Natural killer cell (primary cell): Measurements from ENCODE around the gene ARHGEF37. TPM values are rescaled to one million over a fixed set of nuclear protein-coding genes. Genes with fewer than 3 reads are reported as not detected.

ENCODE experiments used
- ATAC-seq, 3 donors: fragments of 150-1000 bp in 2 of 3; fragments of 200-7000 bp in 1 of 3; cut with Tn5 transposase; 1 replicate in 1 of 3; 2 replicates in 2 of 3; pipeline ENCODE4 v1.10.0; 2021; ENCODE audit warnings: mild to moderate bottlenecking in 2 of 3, moderate library complexity in 2 of 3
- DNase-seq, 2 donors: peaks; one replicate each; pipeline versions ENCODE4 v3.0.0 to v3.0.0-alpha.2; 2013 to 2021; ENCODE audit warnings: mixed read lengths in 1 of 2
- H3K27ac ChIP-seq: one replicate; pipeline ENCODE4 v1.5.1; 2013; ENCODE audit warnings: mild to moderate bottlenecking, low read length
- H3K27me3 ChIP-seq: one replicate; pipeline ENCODE4 v1.6.1; 2013; ENCODE audit warnings: low read length; ENCODE audit not compliant: control insufficient read depth, insufficient read depth
- H3K36me3 ChIP-seq: one replicate; pipeline ENCODE4 v1.6.1; 2013; ENCODE audit warnings: low read length; ENCODE audit not compliant: control insufficient read depth, insufficient read depth
- H3K4me1 ChIP-seq: one replicate; pipeline ENCODE4 v1.6.1; 2013; ENCODE audit warnings: low read length; ENCODE audit not compliant: control insufficient read depth, insufficient read depth
- H3K4me3 ChIP-seq: one replicate; pipeline ENCODE4 v1.5.1; 2013; ENCODE audit warnings: low read length
- H3K9me3 ChIP-seq: one replicate; pipeline ENCODE4 v1.6.1; 2013; ENCODE audit warnings: low read length; ENCODE audit not compliant: control insufficient read depth, insufficient read depth
- H3K27ac Mint-ChIP-seq, 2 donors: one replicate each; pipeline ENCODE4 v1.8.0; 2022; ENCODE audit warnings: mild to moderate bottlenecking in 2 of 2, mixed read lengths in 2 of 2, moderate library complexity in 1 of 2
- H3K27me3 Mint-ChIP-seq, 2 donors: one replicate each; pipeline ENCODE4 v1.8.0; 2022; ENCODE audit warnings: low read depth in 2 of 2, mixed read lengths in 2 of 2
- H3K36me3 Mint-ChIP-seq: one replicate; pipeline ENCODE4 v1.8.0; 2022; ENCODE audit warnings: mixed read lengths
- H3K4me1 Mint-ChIP-seq, 2 donors: one replicate each; pipeline ENCODE4 v1.8.0; 2022; ENCODE audit warnings: mixed read lengths in 2 of 2
- H3K4me3 Mint-ChIP-seq: one replicate; pipeline ENCODE4 v1.8.0; 2022; ENCODE audit warnings: mild to moderate bottlenecking, moderate library complexity, mixed read lengths
- H3K9me3 Mint-ChIP-seq, 2 donors: one replicate each; pipeline ENCODE4 v1.8.0; 2022; ENCODE audit warnings: mixed read lengths in 2 of 2
- CTCF ChIP-seq: fragments of 200-600 bp; IDR thresholded peaks from one replicate; pipeline ENCODE4 v1.8.0; 2022; ENCODE audit warnings: antibody characterized with exemption
- WGBS: methylation state at CpG from one replicate; pipeline ENCODE4 v1.1.7; 2013; ENCODE audit warnings: missing lambda C conversion rate; ENCODE audit not compliant: insufficient coverage; 5-methylcytosine and 5-hydroxymethylcytosine counted together
- intact Hi-C: fragments of 100-400 bp; cut with micrococcal nuclease; formaldehyde crosslinking; loops from one replicate; pipeline ENCODE4 v1.14.2; 2022
- total RNA-seq, 4 donors: library from RNA; stranded (reverse); fragments of 120-200 nt in 1 of 4; gene quantifications; one replicate each; pipeline versions ENCODE4 v1.2.3 to v1.2.4, GENCODE V29; 2013 to 2022

The ARHGEF37 gene
- total RNA-seq, 3 donors from 2014 or later (not counting 1 experiment from before 2014, with no cell fraction given) = 0.61 to 2.6 TPM; not detected in 1

- H3K36me3 ChIP-seq = no peaks in the 10 kb centered on the region
- H3K4me1 ChIP-seq = peaks cover 9% of the 10 kb centered on the region
- no peak overlapping the region for H3K4me3 ChIP-seq
- Mint-ChIP-seq H3K36me3 (no peaks in the 10 kb centered on the region), H3K9me3 (no peaks in the 10 kb centered on the region), H3K27me3 (peaks cover 24 to 27% of the 10 kb centered on the region in 2 donors), H3K4me1 (peaks cover 0 to 5% of the 10 kb centered on the region in 2 donors), H3K27ac (no peak overlapping the region), H3K4me3 (no peak overlapping the region)
- DNase-seq = no peak
- H3K27ac ChIP-seq = no peak overlapping the region
- no peaks in the 10 kb centered on the region for H3K9me3 ChIP-seq
- intact Hi-C loops = no loop called here
- WGBS = no CpG with 5 or more reads among the region's 2 CpGs
- TF ChIP-seq CTCF = no peak
- ATAC-seq = no peak
- H3K27me3 ChIP-seq = peaks cover 7% of the 10 kb centered on the region
Observed at GRCh38 chr5:149584121-149584520, 2.8 kb downstream of the ARHGEF37 start.

- intact Hi-C loops = no loop called here
- Histone ChIP-seq H3K4me1 (peaks cover 7% of the 10 kb centered on the region), H3K27ac (no peak overlapping the region), H3K9me3 (no peaks in the 10 kb centered on the region), H3K36me3 (no peaks in the 10 kb centered on the region), H3K4me3 (no peak overlapping the region), H3K27me3 (peaks cover 7% of the 10 kb centered on the region)
- Mint-ChIP-seq H3K27ac (no peak overlapping the region), H3K9me3 (no peaks in the 10 kb centered on the region), H3K4me1 (peaks cover 0 to 3% of the 10 kb centered on the region in 2 donors), H3K36me3 (no peaks in the 10 kb centered on the region), H3K27me3 (peaks cover 11 to 17% of the 10 kb centered on the region in 2 donors), H3K4me3 (no peak overlapping the region)
- TF ChIP-seq CTCF = no peak
- DNase-seq = no peak
- ATAC-seq = no peak
Observed at GRCh38 chr5:149585910-149586309, 4.6 kb downstream of the ARHGEF37 start.

DNA sequence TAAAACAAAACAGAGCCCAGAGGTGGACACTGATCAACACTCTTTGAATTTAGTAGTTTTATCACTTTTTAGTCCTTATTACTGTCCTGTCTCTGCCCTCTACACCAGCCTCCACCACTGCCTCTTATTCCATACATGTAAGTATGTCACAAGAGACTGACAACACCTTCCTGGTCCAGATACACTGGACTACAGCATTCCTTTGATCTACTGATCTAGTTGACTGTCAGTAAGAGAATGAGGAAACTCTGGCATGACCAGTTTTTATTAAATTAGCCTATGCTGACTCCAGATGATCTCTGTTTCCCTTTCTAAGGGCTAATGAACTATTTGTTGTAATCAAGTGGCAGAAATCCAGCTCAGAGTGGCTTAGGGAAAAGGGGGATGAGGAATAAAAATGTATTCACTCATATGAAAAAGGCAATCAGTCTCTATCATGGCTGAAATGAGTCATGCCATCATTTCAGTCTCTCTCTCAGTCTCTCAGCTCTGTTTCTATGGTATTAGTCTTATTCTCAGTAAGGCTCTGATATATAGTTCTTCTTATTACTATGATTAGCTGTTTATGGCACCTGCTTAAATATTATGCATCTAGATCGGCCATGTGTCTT, 5.5 kb downstream of the ARHGEF37 start:
- Histone ChIP-seq H3K36me3 (no peaks in the 10 kb centered on the region), H3K27ac (no peak overlapping the region), H3K4me1 (no peaks in the 10 kb centered on the region), H3K27me3 (peaks cover 4% of the 10 kb centered on the region), H3K4me3 (no peak overlapping the region), H3K9me3 (no peaks in the 10 kb centered on the region)
- H3K27me3 Mint-ChIP-seq = peaks cover 5 to 13% of the 10 kb centered on the region in 2 donors
- TF ChIP-seq CTCF = no peak
- H3K4me3 Mint-ChIP-seq = no peak overlapping the region
- H3K4me1 Mint-ChIP-seq = no peaks in the 10 kb centered on the region
- intact Hi-C loops = no loop called here
- ATAC-seq = no peak
- WGBS = 50% methylated on average over 1 of the region's 1 CpG
- no peaks in the 10 kb centered on the region for H3K9me3 Mint-ChIP-seq
- no peak for DNase-seq
- no peak overlapping the region for H3K27ac Mint-ChIP-seq
- H3K36me3 Mint-ChIP-seq = no peaks in the 10 kb centered on the region

DNA sequence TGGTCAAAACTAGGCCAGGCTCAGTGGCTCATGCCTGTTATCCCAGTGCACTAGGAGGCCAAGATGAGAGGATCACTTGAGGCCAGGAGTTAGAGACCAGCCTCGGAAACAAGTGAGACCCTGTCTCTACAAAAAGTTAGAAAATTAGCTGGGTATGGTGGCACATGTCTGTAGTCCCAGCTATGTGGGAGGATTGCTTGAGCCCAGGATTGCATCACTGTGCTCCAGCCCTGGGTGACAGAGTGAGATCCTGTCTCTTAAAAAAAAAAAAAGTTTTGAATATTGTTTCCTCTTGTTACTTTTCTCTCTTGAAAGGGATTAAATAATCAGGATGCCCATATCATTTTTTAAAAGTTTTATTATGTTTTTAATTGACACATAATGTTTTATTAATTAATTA, 7.6 kb downstream of the ARHGEF37 start:
- H3K36me3 ChIP-seq = no peaks in the 10 kb centered on the region
- no peaks in the 10 kb centered on the region for H3K4me1 ChIP-seq
- no peak overlapping the region for H3K4me3 ChIP-seq
- no peaks in the 10 kb centered on the region for H3K27me3 ChIP-seq
- H3K27ac Mint-ChIP-seq = no peak overlapping the region
- no peaks in the 10 kb centered on the region for H3K9me3 Mint-ChIP-seq
- H3K36me3 Mint-ChIP-seq = no peaks in the 10 kb centered on the region
- no peak overlapping the region for H3K4me3 Mint-ChIP-seq
- H3K9me3 ChIP-seq = no peaks in the 10 kb centered on the region
- no peaks in the 10 kb centered on the region for H3K4me1 Mint-ChIP-seq
- DNase-seq = no peak
- intact Hi-C loops = no loop called here
- no peak for TF ChIP-seq CTCF
- no peak for ATAC-seq
- WGBS = 100% methylated on average over 1 of the region's 1 CpG
- no peak overlapping the region for H3K27ac ChIP-seq
- peaks cover 12 to 20% of the 10 kb centered on the region in 2 donors for H3K27me3 Mint-ChIP-seq
